CD1c-positive myeloid dendritic cell (primary cell): ENCODE measurements around the gene MRPL33.

Source experiments
- DNase-seq: peaks from one replicate; pipeline ENCODE4 v3.0.0-alpha.2; 2016; ENCODE audit errors: extremely low spot score

The MRPL33 gene

GRCh38 chr2:27808418-27808817 lies 36.9 kb downstream of the MRPL33 start:
- no peak for DNase-seq

- DNase-seq: no peak
Measured at GRCh38 chr2:27808984-27809383, 37.5 kb downstream of the MRPL33 start.

DNA sequence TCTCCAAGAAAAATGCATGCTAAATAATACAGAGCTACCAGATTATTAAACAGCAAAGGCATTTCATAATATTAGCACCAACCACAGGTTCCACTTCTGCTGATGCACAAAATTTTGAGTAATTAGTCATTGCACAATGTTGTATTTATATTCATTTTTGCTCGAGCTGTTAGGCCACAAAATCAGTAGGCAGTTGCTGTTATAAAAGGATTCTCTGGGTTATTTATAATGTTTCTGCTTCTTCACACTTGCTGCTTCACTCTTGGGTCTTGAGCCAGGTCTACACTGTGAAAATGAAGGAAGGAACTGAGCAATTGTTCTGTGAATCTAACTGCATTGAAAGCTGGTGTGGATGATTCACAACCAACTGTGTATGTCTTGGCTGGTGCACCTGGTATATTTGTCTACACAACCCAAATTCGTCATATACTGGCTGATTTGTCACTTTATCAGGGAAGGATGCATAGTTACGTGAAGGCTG lies 38.3 kb downstream of the MRPL33 start:
- DNase-seq: peak; percentile 67

DNA sequence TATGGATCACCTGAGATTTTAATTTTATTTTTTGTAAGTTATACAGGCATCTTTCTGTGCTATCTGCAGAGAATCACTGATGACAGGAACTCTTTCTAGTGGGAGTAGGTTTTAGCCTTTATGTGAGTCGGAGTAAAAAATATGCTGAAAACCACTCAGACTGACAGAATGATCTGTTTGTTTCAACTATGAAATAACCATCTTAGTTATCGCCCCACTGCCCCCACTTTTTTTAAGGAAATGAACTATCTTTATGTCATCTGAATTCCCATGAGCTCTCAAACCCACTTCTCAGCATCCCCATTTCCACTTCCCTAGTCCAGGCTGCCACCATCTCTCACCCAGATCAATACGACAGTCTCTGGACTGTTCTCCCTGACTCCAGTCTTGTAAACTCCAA lies 38.9 kb downstream of the MRPL33 start:
- peak; percentile 29 for DNase-seq

DNA sequence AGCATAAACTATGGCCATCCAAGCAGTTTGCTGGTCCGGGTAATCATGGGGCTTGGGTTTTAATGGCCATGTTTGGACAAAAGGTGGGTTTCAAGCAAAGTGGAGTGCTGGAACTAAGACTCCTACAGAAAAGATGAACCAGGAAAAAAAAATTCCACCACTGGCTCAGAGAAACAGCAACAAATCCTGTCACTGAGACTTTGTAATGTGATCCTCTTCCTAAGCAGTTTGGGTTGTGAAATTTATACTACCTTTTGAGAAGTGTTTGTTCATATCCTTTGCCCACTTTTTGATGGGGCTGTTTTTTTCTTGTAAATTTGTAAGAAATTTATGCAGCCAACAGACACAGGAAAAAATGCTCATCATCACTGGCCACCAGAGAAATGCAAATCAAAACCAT lies 40.2 kb downstream of the MRPL33 start:
- DNase-seq: no peak

DNA sequence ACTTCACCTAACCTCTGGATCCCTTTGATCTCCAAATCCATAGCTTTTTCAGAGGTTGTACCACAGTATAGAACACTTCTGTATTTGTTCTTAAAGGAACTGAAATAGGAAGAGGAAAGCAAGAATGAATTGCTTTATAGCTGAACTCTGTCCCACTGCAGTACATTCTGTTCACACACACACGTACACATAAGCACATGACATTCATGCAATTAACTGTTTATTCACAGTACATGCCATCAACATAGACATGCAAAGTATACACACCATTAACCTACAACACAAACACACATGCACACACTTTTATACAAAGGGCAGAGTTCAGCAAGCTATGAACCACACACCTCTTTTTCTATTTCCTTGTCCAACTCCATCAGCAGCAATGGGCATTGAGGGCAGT lies 43.2 kb downstream of the MRPL33 start:
- no peak for DNase-seq

DNA sequence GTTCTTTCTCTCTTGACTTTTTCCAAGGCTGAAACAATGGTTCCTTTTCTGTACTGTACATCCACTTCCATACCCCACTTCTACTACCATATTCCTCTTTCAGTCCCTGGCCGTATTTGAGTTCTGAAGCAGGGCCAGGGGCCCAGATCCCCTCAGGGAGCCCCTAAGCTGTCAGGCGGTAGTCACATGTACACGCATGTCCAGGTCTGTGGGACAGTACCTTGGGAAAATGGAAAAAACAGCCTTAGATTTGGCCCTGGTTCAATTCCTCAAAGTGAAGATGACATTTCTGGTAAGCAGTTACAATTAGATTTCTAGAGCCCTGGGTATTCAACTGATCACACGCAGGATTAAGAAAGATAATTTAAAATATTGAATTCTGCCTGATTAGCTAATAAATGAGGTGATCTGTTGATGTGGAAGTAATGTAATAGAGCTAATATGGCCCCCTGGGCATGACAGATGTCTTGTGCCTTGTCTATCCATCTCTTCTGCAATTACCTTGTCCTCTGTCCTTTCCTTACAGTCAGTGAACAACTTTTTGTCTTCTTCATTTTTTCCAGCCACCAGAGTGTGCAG lies 44.4 kb downstream of the MRPL33 start:
- DNase-seq: no peak

DNA sequence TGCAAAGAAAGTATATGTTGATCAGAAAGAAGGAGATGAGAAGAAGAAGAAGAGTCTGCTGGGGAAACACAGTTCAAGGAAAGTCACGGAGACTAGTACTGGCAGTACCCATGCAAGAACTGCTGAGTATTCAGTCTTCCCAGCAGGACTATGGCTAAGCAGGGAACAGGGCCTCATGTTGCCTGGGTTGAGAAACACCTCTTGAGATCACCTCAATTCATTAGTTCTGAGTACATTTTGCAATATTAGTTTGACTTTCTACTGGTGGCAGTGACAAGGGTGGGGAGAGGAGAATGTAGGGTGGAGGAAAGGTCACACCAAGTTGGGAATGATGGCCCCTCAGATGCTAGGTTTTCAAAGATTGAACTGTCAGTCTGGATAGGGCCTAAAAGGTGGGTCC lies 50.5 kb downstream of the MRPL33 start:
- no peak for DNase-seq

DNA sequence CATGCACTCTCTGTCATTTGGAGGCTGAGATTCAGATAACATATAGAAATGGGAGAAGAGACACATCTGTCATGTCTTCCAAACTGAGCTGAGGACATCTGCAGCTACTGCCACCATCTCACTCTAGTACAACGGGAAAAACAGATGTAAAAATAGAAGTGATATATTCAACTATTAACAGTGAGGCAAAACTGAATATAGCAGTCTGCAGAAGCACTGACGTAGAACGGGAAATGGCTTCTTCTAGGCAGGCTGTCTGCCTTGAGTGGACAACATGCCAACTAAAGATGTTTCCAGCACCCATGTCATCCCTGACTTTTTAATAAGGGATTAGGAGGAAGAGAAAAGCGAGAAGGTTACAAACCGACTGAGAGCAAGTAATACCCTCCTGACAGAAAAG lies 51.6 kb downstream of the MRPL33 start:
- DNase-seq: no peak

DNA sequence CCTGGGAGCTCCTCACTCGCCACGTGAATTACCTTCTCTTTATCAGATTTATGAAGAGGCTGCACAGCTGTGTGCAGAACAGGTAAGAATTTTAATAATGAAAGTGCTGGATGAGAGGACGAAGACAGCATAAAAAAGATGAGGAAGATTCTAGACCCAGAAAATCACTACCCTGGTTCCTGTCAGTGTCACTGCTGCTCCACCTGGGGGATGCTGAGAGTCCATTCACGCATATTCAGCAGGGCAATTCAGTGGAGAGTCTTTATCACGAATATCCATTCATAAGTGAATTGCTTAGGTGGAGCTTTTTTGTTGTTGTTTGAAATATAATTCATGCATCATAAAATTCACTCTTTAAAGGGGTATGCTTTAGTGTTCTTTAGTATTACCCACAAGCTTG lies 52.0 kb downstream of the MRPL33 start:
- no peak for DNase-seq

- DNase-seq: no peak
Measured at GRCh38 chr2:27824401-27824800, 52.9 kb downstream of the MRPL33 start.

DNA sequence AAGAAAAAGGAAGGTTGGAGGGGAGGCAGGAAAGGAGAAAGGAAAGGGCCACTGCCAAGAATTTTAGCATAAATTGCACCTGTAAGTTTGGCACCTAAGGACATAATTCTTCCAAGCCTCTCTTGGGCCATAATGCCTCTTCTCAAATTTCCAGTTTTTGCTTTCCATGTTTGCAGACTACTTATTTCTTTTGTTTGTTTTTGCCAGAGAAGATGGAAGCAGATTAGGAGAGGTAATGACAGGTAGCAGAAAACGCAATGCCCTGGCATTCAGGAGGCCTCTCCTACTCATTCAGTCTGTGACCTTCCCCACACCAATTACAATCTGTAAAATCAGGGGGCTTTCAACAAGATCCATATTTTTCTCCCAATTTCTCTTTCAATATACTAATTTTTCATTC lies 56.8 kb downstream of the MRPL33 start:
- no peak for DNase-seq
